Stomach (tissue), 4 donors: Measurements from ENCODE around the gene BTBD19.

ENCODE experiments used
- EP300 ChIP-seq: sonication (generic); formaldehyde crosslinking; IDR thresholded peaks from one replicate; pipeline ENCODE4 v1.6.1; 2017; ENCODE audit warnings: antibody characterized with exemption
- POLR2A ChIP-seq, 4 donors: fragments of 450-650 bp; IDR thresholded peaks; one replicate each; pipeline ENCODE4 v1.6.1; 2016; ENCODE audit warnings: antibody characterized with exemption in 4 of 4, control low read depth in 2 of 4, mild to moderate bottlenecking in 1 of 4, moderate library complexity in 1 of 4
- POLR2AphosphoS5 ChIP-seq, 3 donors: sonication (generic); formaldehyde crosslinking; IDR thresholded peaks; one replicate each; pipeline ENCODE4 v1.6.1; 2016; ENCODE audit warnings: antibody characterized with exemption in 3 of 3
- TF ChIP-seq, protein P1 (sequence below), 7 experiments: fragments of 450-650 bp in 4 of 7; fragments of 200-600 bp in 3 of 7; sonication (generic) in 3 of 7; IDR thresholded peaks; one replicate each; pipeline ENCODE4 v1.5.1; 2016 to 2019; ENCODE audit warnings: antibody characterized with exemption in 7 of 7, control low read depth in 2 of 7, mild to moderate bottlenecking in 1 of 7

DNA sequence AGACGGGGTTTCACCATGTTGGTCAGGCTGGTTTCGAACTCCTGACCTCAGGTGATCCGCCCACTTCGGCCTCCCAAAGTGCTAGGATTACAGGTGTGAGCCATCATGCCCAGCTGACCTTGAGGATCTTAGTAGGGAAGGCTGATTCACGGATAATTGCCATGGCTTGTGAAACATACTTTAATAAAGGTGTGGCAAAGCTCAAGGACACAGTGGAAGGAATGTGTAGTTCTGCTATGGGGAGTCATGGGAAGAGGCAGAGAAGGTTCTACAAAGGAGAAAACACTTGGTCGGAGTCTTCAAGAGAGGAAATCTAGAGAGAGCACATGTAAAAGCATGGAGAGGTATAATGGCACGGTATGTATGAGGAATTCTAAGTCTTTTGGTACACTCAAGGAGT lies 47.4 kb downstream of the BTBD19 start:
- TF ChIP-seq, protein P1, sequence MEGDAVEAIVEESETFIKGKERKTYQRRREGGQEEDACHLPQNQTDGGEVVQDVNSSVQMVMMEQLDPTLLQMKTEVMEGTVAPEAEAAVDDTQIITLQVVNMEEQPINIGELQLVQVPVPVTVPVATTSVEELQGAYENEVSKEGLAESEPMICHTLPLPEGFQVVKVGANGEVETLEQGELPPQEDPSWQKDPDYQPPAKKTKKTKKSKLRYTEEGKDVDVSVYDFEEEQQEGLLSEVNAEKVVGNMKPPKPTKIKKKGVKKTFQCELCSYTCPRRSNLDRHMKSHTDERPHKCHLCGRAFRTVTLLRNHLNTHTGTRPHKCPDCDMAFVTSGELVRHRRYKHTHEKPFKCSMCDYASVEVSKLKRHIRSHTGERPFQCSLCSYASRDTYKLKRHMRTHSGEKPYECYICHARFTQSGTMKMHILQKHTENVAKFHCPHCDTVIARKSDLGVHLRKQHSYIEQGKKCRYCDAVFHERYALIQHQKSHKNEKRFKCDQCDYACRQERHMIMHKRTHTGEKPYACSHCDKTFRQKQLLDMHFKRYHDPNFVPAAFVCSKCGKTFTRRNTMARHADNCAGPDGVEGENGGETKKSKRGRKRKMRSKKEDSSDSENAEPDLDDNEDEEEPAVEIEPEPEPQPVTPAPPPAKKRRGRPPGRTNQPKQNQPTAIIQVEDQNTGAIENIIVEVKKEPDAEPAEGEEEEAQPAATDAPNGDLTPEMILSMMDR (IDR thresholded peaks at IDR 0.05): no peak
- TF ChIP-seq POLR2AphosphoS5 (IDR thresholded peaks at IDR 0.05) (no peak), EP300 (no peak), POLR2A (IDR thresholded peaks at IDR 0.05) (no peak)
